NCI-H2107 treated with DMSO at 0.1 percent for 48 hours (cell line): ENCODE data around the gene HS6ST3.
"Not testable (repeated sequence)": the region's sequence is repeated elsewhere in the genome, so short reads cannot be mapped to it uniquely, and the experiment has no call there.

Source experiments
- DNase-seq: peaks from one replicate; lab custom pipeline; 2025; ENCODE audit not compliant: unreplicated experiment; lab: John Stamatoyannopoulos, UW

The HS6ST3 gene

DNA sequence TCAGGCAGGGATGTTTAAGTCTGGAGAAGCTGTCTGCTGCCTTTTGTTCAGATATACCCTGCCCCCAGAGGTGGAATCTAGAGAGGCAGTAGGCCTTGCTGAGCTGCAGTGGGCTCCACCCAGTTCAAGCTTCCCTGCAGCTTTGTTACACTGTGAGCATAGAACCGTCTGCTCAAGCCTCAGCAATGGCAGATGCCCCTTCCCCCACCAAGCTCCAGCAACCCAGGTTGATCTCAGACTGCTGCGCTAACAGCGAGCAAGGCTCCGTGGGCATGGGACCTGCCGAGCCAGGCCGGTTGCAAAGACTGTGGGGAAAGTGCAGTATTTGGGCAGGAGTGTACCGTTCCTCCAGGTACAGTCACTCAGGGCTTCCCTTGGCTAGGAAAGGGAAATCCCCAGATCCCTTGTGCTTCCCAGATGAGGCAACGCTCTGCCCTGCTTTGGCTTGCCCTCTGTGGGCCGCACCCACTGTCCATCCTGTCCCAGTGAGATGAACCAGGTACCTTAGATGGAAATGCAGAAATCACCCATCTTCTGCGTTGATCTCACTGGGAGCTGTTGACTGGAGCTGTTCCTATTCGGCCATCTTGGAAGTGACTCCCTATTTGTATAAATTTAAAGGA lies 434.6 kb downstream of the HS6ST3 start:
- DNase-seq: not testable (repeated sequence)

DNA sequence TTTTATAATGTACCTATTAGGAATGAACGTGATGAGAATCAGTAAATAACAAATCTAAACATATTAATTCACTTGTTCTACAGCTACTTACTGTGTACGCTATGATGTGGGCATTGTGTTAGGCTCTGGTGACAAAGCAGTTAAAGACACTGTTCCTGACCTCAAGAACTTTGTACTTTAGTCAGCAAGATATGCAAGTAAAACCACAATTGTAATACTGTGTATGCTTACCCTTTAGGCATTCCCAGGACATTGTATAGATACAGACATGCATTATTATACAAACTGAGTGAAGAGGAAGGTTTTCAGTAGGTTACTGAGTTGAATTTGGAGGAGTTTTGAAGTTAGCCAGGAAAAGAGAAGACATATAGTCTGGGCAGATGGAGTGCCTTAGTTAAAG lies 435.8 kb downstream of the HS6ST3 start:
- no peak for DNase-seq

DNA sequence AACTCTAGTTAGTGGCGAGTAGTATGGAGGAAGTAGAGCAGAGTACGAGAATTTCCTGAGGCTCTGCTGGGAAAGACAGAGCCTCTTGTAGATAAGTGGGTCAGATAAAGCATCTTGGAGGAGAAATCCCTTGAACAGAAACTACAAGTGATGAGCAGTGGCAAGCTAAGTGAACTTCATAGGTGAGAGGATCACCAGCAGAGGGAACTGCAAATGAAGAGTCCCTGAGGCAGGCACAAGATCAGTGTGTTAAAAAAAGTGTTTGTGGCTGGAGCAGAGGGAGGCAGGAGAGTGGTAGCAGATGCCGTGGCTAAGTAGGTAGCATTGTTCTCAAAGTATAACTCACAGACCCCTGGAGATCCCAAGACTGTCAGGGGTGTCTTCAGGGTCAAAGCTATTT lies 437.6 kb downstream of the HS6ST3 start:
- no peak for DNase-seq

DNA sequence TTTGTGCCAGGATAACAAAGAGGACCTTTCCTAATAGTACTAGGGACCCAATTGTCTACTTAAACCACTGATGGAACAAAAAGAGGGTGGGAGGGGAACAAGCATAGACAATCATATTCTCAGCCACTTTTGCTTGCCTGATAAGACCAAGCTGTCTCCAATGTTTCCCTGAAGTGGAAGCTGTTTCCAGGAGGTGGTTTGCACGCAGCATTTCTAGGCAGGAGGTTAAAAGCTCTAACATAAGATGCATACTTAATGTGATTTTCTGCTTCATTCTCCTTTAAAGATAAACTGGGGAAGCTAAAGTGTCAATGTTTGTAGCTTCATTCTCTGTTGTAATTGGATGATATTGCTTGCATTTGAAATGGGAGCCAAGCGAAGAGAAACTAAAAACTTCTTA lies 442.9 kb downstream of the HS6ST3 start:
- DNase-seq: no peak

DNA sequence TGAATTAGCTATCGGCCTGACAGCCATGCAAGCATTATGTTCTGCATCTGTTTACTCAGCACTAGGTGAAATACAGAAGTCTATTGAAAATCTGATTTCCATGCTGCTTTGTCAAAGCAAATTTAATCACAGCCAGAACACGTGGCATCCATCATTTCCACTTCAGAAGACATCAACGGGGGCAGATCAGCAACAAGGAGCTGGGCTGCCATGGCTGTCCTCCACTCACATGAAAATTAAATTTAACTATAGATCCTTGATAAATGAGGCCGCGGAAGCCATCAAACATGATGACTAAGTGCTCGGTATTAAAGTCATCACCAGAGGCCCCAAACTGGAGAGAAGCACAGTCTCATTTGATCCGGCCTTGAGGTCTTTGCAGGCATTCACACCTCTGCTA lies 443.5 kb downstream of the HS6ST3 start:
- DNase-seq: no peak

DNA sequence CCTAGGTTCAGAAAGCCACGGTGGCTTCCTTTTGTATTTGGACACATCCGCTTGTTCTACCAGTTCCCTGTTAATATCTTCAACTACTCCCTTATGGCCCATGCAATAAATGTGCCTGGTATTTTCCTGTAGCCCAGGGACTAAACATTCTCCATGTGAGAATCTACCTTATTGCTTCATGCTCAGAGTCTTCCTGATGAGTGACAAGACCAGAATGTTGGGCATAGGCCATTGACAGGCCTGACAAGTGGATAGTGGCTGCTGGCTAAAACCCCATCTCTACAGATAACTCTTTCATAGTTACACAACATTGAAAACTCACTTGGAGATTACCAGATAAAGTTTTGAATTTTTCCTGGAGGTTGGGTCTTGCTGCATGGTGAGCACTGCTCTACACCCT lies 449.9 kb downstream of the HS6ST3 start:
- no peak for DNase-seq

DNA sequence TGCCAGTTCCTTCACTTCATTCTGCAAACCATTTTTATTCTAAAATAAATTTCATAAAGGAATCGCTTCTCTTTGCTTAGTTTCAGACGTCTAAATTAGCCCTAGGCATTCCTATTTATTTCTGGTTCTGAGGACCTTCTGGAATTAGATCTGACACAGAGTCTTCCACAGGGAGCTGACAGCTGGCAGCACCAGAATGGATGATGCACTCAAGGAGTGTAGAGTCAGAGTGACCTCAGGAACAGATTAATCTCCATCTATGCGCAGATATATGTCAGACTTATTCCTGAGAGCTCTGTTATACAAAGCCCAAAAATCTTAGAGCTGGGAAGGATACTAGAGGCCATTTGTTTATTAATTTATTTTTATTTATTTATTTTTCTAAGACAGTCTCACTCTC lies 450.8 kb downstream of the HS6ST3 start:
- DNase-seq: no peak

DNA sequence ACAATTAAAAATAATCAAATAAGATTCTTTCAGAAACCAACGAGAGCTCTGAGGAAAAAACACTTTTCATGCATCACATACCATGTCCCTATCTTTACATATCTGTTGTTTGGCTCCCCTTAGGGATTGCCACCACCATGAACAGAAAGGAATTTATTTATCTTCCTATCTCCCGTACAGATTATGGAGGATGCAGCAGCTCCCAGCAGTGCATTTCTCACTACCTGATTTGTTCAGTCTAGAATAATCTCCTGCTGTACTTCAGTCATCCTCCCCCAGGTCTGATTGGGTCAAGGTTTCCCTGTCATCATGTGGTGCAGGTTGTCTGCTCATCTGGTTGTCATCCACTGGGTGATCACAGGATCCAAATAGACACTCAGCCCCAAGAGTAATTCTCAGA lies 453.1 kb downstream of the HS6ST3 start:
- DNase-seq: no peak

DNA sequence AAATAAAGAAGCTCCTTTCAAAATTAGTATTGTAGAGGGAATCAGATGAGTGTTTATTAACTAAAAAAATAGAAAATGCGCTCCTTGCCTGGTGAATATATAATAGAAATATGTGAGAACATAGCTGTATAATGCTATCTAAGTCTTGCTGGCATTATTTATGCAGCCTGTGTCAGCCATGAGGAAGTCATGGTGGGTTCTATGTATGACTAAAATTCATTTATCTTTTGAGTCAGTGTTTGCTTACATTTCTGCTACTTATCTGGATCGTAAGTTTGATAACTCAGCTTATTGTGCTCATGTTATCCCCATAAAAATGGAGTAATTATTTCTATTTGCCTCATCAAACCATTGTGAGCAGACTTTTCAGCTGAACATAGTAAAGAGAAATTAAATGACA lies 455.1 kb downstream of the HS6ST3 start:
- DNase-seq: no peak

DNA sequence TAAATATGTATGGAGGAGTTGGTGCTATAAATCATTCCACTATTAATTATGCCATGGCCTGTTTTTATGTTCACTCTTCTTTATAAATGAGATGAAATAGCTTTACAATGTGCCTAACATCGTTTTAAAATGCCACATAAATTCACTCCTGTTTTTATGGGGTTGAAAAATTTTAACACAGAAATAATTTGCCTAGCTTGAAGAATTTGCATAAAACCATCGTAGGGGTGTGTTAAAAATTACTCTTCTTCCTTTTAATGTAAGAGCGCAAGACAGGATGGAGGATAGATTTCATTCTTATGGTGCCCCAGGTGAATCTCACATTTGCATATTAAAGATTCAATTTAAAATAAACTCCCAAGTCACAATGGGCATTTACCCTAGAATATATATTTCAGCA lies 456.6 kb downstream of the HS6ST3 start:
- DNase-seq: no peak

DNA sequence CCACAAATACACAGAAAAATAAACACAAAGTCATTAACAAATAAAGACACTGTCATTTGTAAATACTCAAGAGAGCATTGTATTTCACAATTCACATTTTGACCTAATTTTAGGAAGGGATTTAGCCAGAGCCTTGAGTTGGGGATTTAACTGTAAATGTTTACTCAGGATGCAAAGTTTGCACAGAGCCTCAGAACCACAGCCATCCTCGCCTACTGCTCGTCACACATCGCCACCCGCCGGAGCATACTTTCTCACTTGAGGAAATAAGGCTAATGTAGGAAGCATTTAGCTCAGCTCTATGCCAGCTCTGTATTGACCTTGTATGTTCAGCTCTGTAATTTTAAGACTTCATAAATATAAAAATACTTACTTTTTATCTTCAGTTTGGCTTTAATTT lies 461.6 kb downstream of the HS6ST3 start:
- DNase-seq: no peak

DNA sequence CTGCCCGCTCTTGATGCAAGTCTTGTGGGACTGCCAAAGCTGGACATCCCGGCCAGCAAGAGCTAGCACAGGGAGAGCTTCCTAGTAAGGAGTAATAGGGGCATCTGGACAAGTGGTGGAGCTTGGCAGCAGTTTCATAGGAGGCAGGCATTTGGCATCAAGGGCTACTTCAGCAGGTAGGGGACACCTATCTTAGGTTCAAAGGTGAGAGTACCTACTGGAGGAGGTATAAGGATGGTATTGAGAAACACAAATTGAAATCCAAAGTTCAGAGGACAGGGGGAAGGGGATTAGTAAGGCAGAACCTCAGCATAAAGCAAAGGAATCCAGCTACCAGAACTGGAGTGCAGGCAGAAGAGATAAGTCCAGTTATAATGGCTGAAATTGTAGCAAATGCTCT lies 462.7 kb downstream of the HS6ST3 start:
- DNase-seq: no peak

DNA sequence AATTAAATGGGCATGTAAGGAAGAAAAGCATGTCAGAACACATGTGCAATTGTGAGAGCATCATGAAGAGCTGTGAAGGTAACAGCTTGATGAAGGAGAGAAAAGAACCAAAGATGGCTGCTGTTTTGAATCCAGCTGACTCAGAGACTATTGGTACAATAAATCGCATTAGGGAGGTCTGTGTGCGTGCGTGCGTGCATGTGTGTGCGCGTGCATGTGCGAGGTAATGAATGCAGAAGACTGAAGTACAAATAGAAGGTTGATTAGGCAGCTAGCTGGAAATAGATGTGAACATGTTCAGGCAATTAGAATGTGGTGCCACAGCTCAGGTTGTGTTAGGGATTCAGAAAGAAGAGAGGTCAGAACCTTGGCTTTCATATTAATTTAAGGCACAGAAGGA lies 463.9 kb downstream of the HS6ST3 start:
- no peak for DNase-seq

DNA sequence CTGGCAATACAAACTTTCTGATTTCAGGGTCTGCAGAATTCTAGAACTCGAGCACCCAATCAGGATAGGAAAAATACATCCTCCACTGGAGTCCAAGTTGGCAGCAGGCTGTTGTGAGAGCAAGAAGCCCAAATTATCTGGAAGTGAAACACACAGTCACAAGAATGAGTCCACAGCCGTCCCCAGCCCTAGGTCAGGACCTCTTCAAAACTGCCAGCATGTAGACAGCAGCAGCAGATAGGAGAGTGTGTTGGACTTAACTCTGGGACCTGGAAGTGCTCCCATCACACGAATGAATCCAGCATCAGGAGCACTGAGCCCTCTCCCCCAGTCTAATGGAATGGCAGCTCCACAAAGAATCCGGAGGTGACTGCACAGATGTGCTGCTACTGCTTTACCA lies 483.7 kb downstream of the HS6ST3 start:
- no peak for DNase-seq

DNA sequence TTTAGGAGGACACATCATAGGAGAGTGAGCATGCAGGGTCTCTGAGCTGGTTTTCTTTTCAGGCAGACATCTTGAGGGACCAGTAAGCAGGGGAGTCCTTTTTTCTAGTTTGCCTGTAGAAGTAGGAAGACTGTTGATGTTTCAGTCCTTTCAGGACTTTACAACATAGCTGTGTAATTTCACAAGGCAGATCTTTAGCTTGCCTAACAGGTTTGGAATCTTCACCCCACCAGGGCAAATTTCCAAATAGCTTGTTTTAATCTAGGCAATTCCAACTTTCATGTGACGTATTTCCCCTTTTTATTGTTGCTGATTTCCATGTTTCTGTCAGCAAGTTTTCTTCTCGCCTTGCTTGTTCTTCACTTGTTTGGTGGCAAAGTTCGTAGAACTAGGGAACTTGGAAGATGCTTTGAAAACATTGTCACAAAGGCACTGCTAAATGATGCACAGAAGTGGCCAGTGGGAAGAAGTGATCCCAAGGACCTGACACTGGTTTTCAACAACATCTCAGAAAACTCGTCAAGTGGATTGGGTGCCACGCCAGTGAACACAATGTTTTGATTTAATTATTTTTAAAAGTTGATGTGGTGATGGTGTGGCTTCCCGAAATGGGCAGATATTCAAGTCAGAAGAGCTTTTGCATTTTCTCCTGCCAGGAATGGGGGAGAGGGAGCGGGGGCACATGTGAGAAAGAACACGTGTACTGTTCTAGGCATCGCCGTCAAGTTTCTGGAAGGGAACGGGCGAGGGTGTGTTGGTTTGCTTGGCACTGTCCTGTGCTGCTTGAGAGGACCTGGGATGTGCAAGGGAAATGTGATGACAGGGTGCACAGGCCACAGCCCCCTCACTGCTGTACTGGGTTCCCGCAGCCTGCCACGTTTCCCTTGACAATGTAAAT lies 485.8 kb downstream of the HS6ST3 start:
- DNase-seq: no peak

DNA sequence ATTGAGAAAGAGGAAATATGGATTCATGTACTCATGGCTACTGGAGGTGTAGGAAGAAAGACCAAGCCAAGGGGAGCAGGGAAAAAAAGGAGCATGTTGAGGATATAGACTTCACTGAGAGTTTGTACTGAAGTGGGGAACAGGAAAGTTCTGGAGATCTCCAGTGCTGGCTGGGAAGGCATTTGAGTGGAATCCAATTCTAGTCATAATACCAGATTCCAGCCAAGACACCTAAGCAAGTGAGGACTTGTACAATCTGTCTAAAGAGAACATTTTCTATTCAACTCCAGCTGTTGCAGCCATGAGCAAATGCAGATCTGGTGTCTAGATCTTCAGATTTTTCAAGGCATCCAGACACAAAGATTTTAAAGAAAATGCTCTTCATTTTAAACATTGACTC lies 491.8 kb downstream of the HS6ST3 start:
- no peak for DNase-seq

DNA sequence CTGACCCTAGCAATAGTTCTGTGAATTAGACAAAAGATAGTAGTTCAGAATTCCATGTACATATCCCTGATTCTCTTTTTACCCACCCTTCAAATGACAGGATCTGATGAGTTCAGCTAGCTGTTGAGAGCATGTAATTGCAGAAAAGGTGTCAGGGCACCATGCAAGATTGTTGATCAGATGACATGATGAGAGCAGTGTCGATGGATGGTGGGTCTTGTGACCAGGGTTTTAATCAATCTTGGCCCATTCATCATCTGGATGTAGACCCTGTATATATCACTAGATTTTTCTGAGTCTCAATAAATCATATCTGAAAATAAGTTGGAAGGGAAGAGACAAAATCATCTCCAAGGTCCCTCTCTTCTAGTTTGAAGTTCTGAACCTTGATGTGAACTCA lies 525.3 kb downstream of the HS6ST3 start:
- no peak for DNase-seq

DNA sequence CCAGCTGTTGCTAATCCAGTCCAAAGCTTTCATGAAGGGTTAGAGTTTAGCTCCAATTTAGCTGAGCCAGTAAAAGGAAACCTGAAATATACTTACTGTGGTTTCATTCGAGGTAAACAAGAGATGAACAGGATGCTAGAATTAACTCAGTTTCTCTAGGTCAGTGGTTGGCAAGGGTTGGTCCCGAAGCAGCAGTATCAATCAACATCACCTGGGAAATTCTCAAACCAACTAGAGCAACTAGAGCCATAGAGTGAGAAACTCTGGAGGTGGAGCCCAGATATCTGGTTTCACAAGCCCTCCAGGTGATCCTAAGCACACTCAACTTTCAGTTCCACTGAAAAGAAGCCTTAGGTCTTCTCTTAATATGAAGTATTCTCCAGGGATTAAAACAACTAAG lies 527.6 kb downstream of the HS6ST3 start:
- DNase-seq: no peak

DNA sequence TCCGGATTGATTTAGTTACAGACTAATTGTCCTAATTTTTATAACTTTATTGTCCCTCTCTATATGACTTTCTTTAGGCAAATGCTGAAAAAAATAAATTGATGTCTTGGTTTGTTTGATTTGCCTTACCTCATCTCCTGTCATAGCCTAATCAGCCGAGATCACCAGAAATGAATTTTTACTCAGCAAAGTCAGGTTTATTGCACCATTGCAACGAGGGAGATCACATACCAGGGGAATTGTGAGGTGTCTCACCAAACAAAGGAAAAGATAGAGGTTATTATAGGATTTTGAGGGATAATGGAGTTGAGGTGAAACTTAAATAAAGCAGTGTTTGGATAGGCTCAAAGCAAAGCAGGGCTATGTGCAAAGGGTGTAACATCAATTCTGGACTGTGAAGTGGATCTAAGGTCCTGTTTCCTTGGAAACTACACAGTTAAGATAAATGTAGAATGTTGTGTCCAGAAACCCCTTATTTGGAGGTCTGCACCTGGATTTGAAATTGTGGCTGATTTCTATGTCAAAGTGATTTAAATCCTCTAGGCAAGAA lies 531.8 kb downstream of the HS6ST3 start:
- no peak for DNase-seq

DNA sequence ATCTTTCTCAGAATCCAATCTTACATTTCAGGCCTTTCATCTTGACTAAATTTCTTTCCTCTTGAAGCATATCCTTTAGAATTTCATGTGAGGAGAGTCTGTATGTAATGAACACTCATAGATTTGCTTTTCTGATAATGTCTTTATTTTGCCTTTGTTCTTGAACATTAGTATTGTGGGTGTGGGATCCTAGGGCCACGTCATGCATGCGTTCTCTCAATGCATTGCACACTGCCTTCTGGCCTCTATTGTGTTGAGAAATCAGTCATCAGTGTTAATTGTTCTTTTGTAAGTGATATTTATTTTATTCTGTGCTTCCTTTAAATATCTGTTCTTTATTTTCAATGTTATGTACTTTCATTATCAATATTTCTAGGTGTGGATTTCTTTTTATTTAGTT lies 539.4 kb downstream of the HS6ST3 start:
- no peak for DNase-seq

DNA sequence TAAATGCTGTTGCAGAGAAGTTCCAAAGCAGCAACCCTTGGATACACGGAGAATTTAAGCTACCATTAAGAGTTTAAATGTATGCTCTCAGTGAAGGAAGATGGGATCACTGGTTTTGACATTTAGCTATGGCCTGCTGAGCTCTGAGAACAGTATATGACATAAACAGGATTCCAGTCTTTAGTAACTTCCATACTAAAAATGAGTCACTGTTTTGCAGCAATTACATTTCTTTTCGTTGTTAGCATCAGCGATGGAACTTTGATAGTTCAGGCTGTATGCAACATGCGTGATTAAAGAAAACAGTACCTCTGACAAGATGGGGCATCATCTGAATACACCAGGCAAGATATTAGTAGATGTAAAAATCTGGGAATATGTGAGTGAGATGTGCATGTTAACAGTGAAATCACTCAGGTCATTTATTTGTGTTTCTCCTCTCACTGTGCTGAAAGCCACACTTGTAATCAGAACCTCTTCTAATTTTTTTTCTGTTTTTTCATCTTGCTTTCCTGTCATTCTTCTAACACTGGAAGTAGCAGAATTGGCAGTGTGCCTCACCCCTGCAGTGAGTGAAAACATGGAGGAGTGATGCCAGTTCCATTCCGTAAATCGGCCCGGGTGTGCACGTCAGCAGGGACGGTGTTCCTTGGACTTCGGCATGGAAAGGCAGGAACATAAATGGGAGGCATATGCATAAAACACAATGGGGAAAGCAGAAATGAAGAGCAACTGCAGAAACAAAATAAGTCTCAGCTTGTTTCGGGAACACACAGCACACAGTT lies 542.8 kb downstream of the HS6ST3 start:
- DNase-seq: no peak
